GM13977 (cell line): ENCODE data around the gene TNS1.

Experiments used
- DNase-seq: peaks from one replicate; pipeline ENCODE4 v3.0.0; 2012; ENCODE audit warnings: low spot score
- in situ Hi-C: fragments of 300-500 bp; cut with MboI; formaldehyde crosslinking; loops from one replicate; pipeline ENCODE4 v1.12.0; 2022; ENCODE audit warnings: low sequenced_read_pairs, low pct_unique_long_range_greater_than_20kb, mixed read lengths, inconsistent platforms; ENCODE audit not compliant: unreplicated experiment
- TF ChIP-seq, protein P1 (sequence below): IDR thresholded peaks from 2 replicates; pipeline ENCODE4 v1.5.1; 2012; ENCODE audit warnings: mild to moderate bottlenecking, control low read depth; ENCODE audit not compliant: insufficient read depth; ENCODE audit errors: extremely low read depth, missing control alignments

Gene TNS1

DNA sequence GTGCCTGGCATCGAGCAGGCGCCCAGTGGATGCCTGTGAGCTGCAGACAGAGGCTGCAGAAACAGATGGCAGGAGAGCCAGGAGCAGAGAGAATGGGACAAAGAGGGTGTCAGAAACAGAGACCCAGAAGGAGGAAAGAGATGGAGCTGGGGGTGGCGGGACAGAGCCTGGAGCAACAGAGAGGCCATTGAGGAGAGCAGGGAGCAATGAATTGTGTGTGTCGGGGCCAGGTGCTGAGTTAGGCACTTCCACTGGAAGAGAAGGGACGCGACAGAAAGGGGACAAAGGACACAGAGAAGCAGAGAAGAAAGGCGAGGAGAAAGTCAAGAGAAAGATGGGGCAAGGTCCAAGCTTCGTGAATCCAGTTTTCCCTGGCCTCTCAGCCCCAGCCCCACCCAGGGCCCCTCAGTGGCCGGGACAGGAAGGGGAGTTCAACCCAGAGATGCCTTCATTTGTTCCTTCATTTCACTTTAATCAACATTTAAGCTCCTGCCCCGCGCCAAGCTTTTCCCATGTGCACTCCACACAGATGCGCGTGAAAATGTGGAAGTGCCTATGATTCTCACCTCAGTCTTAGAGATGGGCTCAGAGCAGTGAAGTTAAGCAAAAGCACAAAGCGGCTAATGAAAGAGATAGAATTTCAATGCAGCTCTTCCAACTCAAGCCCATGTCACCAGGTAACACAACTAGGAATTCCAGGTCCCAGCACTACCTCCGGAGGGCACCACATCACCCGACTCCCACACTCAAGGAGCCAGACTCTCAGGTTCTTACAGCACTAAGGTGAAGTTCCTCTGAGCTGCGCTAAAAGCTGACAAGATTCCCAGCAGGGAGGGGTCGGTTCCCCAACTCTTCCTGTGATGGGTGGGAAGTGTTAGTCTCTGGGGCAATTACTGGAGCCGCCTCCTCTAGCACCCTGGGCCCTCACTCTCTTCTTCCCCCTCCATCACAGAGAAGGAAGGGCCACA lies 55.1 kb downstream of the TNS1 start:
- TF ChIP-seq, protein P1, sequence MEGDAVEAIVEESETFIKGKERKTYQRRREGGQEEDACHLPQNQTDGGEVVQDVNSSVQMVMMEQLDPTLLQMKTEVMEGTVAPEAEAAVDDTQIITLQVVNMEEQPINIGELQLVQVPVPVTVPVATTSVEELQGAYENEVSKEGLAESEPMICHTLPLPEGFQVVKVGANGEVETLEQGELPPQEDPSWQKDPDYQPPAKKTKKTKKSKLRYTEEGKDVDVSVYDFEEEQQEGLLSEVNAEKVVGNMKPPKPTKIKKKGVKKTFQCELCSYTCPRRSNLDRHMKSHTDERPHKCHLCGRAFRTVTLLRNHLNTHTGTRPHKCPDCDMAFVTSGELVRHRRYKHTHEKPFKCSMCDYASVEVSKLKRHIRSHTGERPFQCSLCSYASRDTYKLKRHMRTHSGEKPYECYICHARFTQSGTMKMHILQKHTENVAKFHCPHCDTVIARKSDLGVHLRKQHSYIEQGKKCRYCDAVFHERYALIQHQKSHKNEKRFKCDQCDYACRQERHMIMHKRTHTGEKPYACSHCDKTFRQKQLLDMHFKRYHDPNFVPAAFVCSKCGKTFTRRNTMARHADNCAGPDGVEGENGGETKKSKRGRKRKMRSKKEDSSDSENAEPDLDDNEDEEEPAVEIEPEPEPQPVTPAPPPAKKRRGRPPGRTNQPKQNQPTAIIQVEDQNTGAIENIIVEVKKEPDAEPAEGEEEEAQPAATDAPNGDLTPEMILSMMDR: no peak
- in situ Hi-C loops: no loop called here
- no peak for DNase-seq

DNA sequence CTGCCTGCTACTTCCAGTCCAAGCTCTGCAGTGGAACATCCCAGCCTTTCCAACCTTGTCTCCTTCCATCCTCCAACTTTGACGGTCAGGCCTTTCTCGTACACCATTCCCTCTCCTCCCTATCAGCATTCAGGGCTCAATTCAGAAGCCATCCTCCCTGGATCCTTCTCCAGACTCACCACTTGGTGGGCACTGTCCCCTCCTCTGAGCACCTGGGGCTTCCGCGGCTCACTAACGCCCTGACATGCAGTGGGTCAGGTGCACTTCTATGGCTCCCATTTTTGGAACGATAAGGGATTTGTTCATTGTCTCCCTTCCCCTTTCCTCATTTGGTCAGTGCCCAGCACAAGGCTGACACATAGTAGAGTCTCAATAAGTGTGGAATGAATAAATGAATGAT lies 56.7 kb downstream of the TNS1 start:
- in situ Hi-C loops: no loop called here
- TF ChIP-seq, protein P1: no peak
- no peak for DNase-seq

DNA sequence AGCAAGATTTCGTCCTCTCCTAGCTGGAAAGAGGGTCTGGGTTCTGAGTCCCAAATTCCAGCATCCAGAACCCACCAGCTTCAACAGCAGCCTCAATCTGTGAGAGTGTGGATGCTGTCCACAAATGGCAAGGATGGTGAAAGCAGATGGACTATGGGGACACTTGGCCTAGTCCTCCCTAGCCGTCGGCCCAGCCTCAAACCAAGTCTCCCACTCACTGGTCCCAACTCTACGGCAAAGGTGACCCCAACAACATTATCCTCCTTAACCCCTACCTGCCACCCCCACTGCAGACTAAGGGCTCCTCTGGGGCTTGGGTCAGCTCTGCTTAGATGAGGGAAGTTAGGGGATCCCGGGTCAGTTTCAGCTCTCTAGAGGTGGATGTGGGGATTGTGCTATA lies 57.3 kb downstream of the TNS1 start:
- in situ Hi-C loops: no loop called here
- DNase-seq: no peak
- TF ChIP-seq, protein P1: no peak

DNA sequence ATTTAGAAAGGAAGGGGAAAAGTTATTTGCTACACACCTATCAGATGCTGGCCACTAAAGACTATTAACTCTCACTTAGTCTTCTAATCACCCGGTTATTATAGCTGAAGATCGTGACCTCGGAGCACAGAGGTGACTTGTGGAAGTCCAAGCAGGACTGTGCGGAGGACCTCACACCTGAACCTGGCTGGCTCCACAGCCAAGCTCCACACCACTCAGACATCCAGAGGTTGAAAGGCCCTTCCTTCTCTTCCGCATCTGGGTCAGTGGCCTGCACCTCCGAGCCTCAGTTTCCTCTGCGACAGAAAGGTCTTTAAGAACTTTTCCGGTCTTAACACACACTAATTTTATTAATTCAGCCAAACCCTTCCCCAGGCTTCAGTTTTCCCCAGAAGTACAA lies 57.9 kb downstream of the TNS1 start:
- in situ Hi-C loops: no loop called here
- DNase-seq: no peak
- TF ChIP-seq, protein P1: no peak

DNA sequence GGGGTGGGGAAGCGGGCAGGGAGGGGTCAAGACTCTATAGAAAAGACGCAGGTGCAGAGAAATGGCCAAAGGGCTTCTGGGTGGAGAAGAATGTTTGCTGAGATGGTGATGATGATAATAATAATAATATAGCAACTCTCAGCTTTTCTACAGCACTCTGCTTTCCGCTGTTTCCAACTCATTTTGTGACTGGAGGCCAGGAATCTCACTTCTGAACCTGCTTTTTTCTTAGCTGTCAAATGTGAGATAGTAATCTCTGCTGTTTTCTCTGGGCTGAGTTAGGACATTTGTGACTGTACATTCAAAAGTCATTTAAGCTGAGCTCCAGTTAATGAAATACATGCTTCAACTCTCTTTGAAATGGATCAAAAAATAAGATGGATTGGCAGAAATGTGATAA lies 58.4 kb downstream of the TNS1 start:
- in situ Hi-C loops: no loop called here
- TF ChIP-seq, protein P1: no peak
- no peak for DNase-seq

DNA sequence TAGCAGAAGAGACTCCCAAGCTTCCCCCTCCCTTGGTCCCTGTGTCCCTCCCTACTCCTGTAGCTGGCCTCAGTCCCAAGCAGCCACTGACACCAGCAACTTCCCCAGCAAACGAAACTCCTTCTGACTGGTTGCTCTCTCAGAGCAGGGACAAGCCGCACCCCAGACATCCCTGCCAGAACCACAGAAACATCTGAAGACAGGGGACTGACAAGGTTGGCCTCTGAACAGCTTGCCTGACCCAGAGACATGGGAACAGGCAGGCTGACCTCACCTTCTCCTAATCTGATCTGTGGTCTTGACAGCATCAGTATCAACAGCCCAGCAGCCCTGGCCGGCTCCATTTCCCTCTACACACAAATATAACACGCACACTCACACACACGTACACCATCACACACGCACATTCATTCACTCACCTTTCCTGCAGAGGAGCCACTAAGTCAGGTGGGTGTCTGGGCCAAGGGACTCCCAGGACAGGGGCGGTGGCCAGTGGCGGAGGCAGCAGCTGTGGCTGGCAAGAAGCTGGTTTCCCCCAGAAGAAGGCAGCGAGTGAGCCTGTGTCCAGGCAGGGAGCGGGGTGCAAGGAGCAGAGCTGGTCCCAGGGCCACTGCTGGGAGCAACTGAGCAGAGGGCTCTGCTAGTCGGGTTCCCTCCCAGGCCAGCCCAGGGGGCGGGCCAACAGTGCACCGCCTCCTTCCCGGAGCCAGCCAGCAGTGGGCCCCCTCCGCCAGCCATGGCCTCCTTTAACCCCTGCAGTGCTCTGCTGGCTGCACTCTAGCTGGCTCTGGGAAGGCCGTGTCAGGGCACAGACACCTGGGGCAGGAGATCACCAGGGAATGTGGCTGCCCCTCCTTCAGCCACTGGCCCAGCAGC lies 59.1 kb downstream of the TNS1 start:
- DNase-seq: no peak
- in situ Hi-C loops: no loop called here

More for the DNA sequence above, 59.1 kb downstream of the TNS1 start:
- TF ChIP-seq, protein P1: no peak
